GM21529 (cell line): ENCODE results near the gene ANXA2.
"Not testable (repeated sequence)": the region's sequence is repeated elsewhere in the genome, so short reads cannot be mapped to it uniquely, and the experiment has no call there.

Experiments
- ATAC-seq: cut with Tn5 transposase; IDR thresholded peaks from one replicate; pipeline ENCODE4 v1.9.1; 2021; ENCODE audit not compliant: unreplicated experiment

The ANXA2 gene

DNA sequence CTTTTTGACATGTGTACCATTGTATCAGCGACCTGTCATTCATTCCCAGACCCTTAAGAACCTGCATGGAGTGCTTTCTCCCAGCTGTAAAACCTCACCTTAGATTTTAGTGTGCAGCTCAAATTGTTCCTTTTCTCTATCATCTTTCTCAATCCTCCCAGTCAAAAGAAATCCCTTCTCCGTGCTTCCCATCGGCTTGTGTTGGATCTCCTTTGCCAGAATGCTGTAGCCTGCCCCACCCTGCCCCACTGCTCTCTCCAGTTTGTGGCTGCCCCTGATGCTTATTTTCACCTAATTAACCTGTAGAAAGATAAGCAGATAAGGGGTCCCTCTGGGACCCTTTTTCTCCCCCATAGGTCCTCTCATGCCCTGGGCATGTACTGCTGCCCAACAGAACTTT is 51.1 kb downstream of the ANXA2 start:
- no peak for ATAC-seq

DNA sequence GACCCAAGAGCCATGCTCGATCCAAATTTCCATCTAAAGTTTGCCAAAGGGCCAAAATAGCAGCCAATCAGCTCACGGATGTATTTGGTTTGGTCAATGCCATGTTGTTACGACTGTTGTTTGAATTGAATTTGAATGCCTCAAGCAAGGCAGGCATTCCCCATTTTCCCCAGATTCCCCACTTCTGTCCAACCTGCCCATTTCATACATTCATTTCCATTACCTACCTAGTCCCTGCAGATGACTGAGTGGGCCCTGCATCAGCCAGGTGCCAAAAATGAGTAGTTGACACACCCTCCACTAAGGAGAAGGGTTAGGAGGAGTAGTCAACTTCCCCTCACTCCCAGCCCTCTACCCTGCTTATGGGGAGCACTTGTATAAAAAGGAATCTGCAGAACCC is 51.7 kb downstream of the ANXA2 start:
- no peak for ATAC-seq

DNA sequence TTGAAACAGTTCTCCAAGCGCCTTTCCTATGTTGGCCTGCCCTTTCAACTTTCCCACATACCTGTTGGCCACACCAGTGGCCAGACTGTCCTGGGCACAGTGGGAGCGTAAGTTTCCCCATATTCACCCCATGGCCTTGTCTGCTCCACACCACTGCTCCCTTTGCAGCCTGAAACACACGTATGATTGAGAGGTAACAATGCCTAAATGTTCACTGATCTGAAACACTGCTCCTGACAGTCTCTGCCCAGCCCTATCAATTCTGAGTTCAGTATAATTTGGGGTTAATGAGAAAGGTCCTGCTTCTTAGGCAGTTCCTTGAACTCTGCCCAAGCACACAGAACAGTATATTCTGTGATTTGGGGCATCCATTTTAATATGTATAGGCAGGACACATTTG is 52.2 kb downstream of the ANXA2 start:
- no peak for ATAC-seq

DNA sequence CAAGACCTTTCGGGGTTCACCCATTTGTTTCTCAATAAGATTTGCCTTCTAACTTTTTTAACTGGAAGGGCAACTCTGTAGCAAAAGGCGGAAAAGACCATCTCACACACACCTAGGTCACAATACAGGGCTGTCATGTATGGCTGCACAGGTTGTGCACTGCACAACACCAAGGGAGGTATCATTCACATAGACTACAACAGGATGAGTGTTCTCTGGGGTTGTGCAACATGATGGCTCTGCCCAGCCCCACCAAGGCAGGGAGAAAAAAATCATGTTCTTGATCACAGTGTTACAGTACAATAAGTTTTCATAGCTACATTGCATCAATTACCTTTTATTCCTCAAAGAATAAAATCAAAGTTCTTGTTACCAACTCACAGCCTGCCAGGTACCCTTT is 52.8 kb downstream of the ANXA2 start:
- ATAC-seq, result no peak

DNA sequence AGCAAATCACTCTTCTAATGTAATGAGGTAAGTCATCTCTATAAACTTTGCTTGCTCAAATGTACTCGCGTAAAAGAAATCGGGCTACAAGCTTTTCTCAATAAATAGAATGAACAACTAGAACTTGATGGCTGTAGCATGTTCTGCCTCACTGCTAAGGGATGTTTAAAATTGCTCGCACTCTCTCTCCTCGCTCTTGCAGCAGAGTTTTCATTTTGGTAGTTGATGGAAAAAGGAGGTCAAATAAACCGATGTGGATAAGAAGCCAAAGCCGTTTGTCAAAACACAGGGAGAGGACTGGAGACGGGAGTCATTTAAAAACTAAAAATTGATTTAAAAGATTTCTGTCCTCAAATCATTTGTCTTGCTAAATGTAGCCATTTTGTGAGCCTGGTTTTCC is 53.3 kb downstream of the ANXA2 start:
- no peak for ATAC-seq

DNA sequence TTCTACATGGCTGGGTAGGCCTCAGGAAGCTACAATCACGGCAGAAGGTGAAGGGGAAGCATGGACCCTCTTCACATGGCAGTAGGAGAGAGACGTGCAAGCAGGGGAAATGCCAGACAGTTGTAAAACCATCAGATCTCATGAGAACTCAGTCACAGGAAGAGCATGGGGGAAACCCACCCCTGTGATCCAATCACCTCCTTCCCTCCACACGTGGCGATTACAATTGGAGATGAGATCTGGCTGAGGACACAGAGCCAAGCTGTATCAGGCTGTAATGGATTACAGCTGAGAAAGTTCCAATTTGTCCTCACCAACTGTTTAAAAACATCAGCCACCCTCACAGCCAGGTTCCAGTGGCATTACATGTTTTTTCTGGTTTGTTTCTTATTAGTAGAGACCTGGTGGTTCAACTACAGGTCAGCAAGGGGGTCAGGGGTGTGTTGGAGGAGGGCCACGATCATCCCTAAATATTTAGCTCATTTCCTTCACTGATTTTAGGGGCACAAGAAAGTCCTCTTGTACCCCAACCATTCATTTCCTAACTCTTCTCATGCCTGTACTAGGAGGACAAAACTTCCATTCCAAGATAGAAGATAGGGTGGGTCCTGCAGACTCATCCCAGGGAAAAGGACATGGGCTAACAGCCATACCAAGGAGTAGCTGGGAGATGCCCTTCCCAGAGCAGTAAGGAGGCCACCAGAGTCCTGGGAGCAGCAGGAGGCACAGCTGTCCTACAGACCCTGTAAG is 54.4 kb downstream of the ANXA2 start:
- no peak for ATAC-seq

DNA sequence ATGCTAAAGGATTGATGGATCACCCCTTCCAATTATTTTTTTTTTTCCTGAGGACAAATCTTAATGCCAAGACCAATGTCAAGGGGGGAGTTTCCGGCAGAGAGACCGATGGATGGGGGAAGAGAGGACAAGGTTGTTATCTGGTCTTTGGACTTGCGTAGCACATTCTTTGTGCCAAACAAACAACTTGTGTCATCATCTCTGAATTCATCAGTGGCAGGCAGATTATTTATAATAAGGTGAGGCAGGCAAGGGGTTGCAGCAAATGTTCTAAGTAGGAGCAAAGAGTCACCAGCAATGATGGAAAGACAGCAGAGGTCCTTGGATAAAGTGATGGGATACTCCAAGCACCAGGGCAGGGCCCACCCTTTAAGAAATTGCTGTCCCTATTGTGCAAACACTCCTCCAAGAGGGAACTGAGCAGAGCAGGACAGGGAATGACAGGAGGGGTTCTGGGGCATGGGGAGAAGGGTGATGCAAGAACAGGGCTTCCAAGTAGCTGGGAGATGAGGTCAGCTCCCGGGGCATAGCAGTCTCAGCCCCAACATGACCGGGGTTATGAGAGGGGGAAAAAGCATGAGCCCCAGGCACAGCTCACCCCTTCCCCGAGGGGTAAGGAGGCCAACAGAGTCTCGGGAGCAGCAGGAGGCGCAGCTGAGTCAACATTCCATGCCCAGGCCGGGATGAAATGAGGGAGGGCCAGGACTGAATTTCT is 57.4 kb downstream of the ANXA2 start:
- no peak for ATAC-seq

DNA sequence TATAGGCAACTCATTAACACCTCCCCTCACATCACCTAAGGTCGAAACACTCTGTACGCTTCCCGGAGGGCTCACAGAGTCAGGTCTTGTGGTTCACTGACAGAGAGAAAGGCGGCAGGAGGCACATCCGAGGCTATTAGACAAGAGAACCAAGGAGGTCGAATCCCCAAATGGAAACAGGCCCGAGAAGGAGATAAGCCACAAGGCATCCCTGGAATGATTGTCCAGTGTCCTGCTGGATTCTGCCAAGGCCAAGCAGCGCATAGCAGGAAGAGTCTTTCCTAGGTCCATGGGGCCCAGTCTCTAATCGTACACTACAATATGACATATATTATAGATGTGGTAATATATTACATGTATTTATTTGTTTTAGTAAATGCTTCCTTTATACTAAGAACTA is 58.5 kb downstream of the ANXA2 start:
- no peak for ATAC-seq

DNA sequence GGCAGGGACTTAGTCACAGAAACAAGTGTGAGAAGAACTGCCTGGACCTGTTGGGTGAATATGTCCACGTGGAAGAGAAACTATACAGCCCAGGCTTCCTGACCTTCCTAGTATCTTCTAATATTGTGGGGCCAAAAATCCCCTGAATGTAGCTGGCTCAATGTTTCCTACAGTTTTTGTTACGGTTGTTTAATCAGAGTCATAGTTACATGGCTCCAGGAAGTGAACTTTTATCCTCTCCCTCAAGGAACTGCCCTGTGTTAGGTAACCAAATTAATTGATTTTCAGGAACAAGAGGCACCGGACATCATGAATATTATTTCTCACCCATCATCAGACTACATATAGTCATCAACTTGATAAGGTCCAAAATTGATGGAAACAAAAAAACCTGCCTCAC is 59.0 kb downstream of the ANXA2 start:
- ATAC-seq, result no peak

DNA sequence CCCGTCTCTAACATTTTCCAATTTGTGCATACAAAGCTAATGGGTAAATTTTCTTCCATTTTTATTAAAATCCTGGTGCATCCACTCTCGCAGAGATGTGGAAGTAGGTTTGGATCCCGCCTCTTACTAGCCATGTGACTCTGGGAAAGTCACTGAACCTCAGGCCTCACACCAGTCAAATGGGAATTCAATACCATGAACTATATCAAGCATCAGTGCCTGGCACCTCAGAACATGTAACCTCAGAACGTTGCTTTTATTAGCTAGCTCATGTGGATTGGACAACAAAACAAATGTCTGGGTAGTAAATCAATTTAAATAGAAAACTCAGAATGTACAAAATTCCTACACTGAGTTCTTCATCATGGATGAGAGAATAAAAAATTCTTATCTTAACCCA is 60.7 kb downstream of the ANXA2 start:
- ATAC-seq, result no peak

DNA sequence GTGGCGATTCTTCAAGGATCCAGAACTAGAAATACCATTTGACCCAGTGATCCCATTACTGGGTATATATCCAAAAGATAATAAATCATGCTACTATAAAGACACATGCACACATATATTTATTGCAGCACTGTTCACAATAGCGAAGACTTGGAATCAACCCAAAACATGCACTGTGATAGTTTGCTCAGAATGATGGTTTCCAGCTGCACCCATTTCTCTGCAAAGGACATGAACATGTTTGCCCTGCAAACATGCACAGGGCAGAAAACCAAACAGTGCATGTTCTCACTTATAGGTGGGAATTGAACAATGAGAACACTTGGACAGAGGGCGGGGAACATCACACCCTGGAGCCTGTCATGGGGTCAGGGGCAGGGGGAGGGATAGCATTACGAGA is 62.5 kb downstream of the ANXA2 start:
- ATAC-seq, result not testable (repeated sequence)

DNA sequence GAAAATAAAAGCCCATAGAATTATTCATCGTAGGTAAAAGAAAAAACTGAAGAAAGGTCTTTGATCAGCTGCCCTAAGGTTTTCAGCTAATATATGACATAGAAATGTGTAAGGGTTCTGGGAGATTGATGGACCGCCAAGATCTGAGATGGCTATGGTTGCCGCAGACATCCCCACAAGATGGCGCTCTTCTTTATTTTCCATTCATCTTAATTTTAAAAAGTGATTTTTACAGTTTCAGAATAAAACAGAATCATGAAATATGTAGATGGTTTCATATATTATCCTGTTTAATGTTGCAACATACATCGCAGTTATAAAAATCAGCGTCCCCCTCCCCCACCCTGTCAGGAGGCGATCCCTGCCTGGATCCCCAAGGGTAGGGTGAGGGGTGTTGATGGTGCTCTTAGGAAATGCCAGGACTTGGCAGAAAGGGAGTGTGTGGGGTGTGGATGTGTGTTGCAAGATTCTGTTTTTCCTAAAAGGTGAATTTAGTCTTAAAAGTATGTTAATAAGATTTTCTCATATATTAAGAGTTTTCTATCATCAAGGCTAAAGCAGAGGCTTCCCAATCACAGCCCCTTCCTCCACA is 68.8 kb downstream of the ANXA2 start:
- ATAC-seq, result no peak

DNA sequence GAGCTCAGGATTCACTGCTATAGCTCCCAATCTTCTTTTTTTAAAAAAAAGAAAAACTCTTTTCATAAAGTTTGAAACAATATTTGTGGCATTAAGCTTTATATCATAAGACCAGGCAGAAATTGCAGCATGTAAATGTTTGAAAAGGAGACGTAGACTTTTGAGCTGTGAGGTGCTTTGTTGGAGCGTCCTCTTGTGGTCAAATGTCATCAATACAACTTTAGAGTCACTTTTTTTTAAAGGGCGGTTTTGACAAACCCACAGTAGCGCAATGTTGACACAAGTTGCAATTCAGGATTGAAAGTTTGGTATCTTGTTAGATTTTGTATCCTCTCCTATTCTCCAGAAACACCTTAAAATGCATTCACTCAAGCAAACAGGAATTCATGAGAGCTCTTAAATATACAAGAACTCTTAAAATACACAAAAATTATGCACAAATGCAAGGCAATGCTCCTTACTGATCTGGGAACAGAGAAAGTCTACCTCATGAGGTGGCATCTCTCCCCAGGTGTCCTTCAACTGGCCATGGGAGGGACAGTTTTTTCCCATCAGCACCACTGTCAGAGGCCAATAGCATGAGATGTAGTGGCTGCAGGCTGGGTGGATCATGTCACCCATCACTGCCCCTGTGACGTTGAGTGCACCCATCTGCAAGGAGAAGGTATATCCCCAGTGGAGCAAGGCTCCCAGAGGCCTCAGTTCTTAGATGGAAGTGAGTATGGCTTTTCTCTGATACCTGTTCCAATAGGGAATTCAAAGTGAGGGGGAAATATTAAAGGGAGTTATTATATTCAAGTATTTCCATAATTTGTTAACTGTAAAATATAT is 70.7 kb downstream of the ANXA2 start:
- ATAC-seq, result no peak

DNA sequence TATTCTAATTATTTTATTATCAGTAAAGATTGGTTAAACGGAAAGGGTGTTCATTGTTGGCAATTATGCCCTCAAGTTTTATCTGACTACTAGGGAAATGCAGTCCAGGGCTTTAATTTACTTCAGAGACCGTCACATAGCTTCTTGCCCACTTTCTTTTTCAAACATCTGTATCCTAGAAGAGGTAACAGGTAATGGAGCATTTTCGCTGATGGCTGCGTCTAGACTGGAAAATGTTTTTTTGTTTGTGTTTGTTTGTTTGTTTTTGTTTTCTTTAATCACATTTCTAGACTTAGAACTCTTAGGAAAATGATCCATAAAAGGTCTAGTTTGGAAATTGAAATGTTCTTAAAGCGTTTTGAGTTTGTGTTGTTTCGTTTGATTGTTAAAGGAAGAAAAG is 71.4 kb downstream of the ANXA2 start:
- no peak for ATAC-seq

DNA sequence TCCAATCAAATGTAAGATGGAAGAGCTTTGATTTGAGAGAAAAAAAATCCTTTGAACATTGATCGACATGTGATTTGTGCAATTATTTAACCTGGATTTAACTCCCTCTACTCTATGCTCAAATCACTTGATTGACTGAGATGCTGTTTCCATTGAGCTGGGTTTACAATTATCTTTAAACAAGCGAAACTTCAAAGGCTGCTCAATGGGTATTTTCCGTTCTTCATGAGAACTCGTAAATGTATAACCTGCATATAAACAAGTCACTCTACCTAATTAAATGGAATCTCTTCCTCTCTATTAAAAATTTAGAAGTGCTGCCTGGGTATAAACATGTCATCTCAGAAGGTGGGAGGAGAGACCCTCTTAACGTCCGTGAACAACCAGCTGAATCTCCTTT is 71.9 kb downstream of the ANXA2 start:
- ATAC-seq, result no peak

DNA sequence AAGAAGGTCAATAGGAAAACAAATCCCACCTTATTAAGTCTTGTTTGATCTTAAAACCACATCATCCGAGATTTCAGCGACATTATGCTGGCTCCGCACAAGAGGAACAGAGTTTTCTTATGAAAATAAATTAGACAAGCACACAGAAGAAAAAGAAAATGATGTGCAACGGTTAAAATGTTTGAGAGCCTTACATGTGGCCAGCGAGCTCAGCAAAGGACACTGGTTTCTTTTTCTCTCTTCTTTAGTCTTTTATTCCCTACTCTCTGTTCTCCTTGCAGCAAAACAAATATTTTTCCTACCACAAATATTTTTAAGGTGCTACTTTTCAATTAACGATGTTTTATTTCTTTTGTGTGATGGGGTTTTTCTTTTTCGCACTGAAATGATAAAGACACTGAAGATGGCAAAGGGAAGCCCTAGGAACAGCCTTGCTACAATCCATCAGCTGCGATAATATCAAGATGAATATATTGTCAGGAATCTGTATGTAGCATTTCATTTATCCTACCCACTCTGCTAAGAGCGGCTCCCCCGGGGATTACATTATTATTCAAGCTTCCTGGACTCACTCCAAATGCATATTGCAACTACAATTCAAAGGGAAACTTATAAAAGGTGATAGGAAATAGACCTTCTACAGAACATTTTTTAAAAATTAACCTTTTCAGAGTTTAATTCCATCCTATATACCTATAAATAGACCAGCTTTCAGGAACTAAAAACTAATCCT is 72.9 kb downstream of the ANXA2 start:
- no peak for ATAC-seq

DNA sequence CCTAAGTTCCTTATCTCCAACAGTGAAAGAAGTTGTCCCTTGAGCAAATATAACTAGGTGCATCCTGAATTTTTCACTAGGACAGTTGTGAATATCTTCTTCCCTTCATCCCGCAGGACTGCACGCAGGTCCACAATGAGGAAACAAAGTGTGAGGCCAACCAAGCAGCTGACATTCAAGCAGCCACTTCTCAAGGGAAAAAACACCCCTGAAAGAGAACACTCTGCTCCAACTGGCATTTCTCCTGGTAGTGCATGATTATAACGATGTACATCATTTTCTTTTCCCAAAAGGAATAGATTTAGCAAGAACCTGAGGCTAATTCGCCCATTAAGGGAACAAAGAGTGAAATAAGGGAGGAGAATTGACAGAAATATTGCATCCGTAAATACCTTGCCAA is 74.5 kb downstream of the ANXA2 start:
- no peak for ATAC-seq

DNA sequence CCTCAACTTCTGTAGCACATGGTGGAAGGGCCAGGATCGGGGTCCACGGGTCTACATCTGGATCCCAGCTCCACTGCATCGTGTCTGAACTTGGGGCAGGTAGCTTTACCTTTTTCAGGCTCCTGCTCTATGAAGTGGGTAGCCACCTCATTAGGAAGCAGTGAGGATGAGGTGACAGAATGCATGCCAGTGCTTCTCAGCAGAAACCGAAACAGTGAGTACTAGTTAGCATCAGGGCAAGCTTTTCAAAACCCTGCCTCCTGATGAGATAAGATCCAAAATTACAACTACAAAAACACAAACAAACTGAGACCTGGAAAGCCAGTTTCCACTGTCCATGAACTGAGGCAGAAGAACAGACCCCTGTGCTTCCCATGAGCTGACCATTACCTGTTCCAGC is 77.4 kb downstream of the ANXA2 start:
- no peak for ATAC-seq

DNA sequence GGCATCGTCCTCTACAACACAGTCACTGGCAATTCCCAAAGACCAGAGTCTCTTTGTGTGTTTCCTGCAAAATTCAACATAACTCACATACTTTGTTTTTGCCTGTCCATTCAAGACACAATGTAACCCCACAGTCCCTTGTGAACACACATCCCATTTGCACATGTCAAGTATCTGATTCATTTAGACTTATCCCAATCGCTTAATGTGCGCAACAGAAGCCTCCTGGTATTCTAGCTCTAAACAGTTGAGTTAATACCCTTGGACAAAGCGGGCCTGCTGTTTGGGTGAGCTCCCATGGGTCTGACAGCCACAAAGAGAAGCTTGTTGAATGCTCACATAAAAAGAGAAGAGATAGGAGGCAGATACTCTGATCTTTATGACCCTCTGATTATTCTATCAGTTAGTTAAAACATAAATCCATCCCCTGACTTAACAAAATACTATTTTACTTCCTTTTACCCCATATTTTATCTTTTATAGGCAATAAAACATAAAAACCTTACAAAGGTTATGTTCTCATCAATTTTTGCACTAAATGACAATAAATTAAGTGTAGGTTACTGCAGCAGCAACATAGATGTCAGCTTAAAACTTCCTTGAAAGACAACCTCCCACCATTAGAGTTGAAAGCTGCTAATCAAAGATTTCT is 79.4 kb downstream of the ANXA2 start:
- no peak for ATAC-seq

DNA sequence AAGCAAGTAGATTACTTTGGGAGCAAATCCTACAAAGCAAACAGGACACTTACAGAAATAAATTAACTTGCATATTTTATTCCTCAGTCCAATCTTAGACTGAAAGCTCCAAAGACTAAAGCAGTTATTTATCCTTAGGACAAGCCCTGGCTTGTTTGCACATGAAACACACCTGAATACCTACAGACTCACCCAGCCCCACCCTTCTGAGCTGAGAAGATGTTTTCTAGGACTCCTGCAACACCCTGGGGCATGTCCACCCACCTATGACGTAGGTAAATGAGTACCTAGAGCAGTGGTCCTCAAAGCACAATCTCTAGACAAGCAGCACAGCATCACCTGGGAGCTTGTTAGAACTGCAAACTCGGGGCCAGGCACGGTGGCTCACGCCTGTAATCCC is 80.8 kb downstream of the ANXA2 start:
- ATAC-seq, result no peak
